Thoracic aorta (tissue), 2 donors: Measurements from ENCODE around the gene LRRC10. TPM values are rescaled to one million over a fixed set of nuclear protein-coding genes. Genes with fewer than 3 reads are reported as not detected.

ENCODE experiments used
- ATAC-seq: fragments of 150-250 bp; one replicate; pipeline ENCODE4 v1.8.0; 2017; ENCODE audit warnings: low read depth; ENCODE audit not compliant: insufficient number of reproducible peaks, low FRiP score
- DNase-seq: peaks from one replicate; pipeline ENCODE4 v3.0.0-alpha.2; 2020; ENCODE audit warnings: low spot score
- H3K27ac ChIP-seq, 2 donors: fragments of 200-600 bp; sonication (generic); 1 replicate in 1 of 2; 2 replicates in 1 of 2; pipeline ENCODE4 v1.5.1; 2016; ENCODE audit warnings: mild to moderate bottlenecking in 2 of 2, moderate library complexity in 2 of 2
- H3K27me3 ChIP-seq: fragments of 200-600 bp; sonication (generic); replicated peaks from 2 replicates; pipeline ENCODE4 v1.6.0; 2016; ENCODE audit warnings: mild to moderate bottlenecking; ENCODE audit not compliant: insufficient read depth
- H3K36me3 ChIP-seq: fragments of 200-600 bp; sonication (generic); one replicate; pipeline ENCODE4 v1.5.1; 2016
- H3K4me1 ChIP-seq, 2 donors: fragments of 200-600 bp; sonication (generic); 1 replicate in 1 of 2; 2 replicates in 1 of 2; pipeline versions ENCODE4 v1.5.1 to v1.6.0; 2016; ENCODE audit warnings: low read depth in 2 of 2, mild to moderate bottlenecking in 1 of 2; ENCODE audit not compliant: control insufficient read depth in 1 of 2
- H3K4me3 ChIP-seq: fragments of 200-600 bp; sonication (generic); 2 replicates; pipeline ENCODE4 v1.5.1; 2016; ENCODE audit warnings: mild to moderate bottlenecking
- H3K9me3 ChIP-seq: fragments of 200-600 bp; sonication (generic); 2 replicates; pipeline ENCODE4 v1.5.1; 2016
- CTCF ChIP-seq: fragments of 200-600 bp; sonication (generic); IDR thresholded peaks from one replicate; pipeline ENCODE4 v1.5.1; 2019; ENCODE audit warnings: antibody characterized with exemption
- total RNA-seq, 2 donors: library from RNA; depleted of rRNA; stranded (reverse); fragments of >200 nt; gene quantifications; one replicate each; pipeline versions ENCODE4 v1.1.0 to v1.2.3, GENCODE V29; 2016

The LRRC10 gene
- total RNA-seq, 2 donors from 2014 or later: not detected

DNA sequence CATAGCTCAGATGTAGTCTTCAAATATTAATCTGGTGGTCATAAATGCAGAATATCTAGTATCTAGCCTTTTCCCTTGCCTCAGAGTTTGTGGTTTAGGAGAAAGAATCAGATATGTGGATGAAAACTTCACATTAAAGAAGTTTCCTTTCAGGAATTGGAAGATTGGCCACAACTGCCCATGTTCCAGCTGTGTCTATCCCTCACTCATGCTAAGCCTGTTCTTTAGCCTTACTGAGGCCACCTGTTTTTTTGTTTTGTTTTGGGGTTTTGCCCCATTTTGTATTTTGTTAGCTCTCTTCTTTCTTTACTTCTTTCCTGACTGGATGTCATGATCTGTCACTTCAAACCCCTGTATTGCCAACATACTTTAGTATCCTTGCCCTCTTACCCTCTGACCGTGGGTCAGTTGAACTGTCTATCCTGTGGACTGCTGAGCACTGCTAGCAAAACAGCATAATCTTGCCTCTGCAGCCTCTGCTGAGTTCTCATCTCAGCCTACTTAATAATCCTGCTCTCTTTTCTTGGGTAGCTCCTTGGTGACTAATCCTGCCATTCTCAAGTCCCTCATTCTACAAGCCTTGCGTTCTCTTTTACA, 47.4 kb downstream of the LRRC10 start:
- no peak for DNase-seq
- Histone ChIP-seq H3K36me3 (no peaks in the 10 kb centered on the region), H3K27ac (no peak overlapping the region), H3K4me3 (no peak overlapping the region), H3K9me3 (no peaks in the 10 kb centered on the region), H3K4me1 (peaks cover 0 to 4% of the 10 kb centered on the region in 2 donors), H3K27me3 (no peaks in the 10 kb centered on the region)
- ATAC-seq: no peak
- no peak for TF ChIP-seq CTCF

Other genes starting within 250 kb of the LRRC10 start
- 10 to 100 TPM; 29.8 to 72.3 TPM for gene FRS2, start 140.5 kb downstream of the LRRC10 start, total RNA-seq
- 10 to 100 TPM; 82.4 to 89.6 TPM for gene CCT2, start 25.4 kb downstream of the LRRC10 start, total RNA-seq
- gene BEST3, start 88.4 kb upstream of the LRRC10 start, total RNA-seq: not detected
- 10 to 100 TPM in 1 of 2 donors, 1 to 10 TPM in 1; 8.1 to 22.6 TPM for gene RAB3IP, start 128.0 kb upstream of the LRRC10 start, total RNA-seq
- not detected for gene MYRFL, start 214.3 kb upstream of the LRRC10 start, total RNA-seq